Kidney tubule cell (primary cell): ENCODE results near the gene BMI1.
A peak's percentile ranks its signal among the peaks of the same experiment; 100 is the strongest.

ENCODE experiments used
- DNase-seq: peaks from one replicate; pipeline ENCODE4 v3.0.0-alpha.2; 2018; ENCODE audit warnings: low spot score

BMI1 gene

DNA sequence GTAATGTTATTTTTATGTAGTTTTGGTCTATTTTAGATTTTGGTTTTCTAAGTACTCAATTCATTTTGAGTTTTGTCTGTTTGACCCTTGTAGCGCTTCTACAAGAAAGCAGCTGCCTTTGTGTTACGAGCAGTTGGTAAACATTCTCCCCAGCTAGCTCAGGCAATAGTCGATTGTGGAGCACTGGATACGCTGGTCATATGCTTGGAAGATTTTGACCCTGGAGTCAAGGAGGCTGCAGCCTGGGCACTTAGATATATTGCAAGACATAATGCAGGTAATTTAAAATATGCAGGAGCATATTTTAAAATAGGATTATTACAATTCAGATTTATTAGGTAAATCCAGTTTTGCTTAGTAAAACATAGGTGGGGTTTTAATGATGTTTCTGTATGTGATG is 47.5 kb downstream of the BMI1 start:
- no peak for DNase-seq

DNA sequence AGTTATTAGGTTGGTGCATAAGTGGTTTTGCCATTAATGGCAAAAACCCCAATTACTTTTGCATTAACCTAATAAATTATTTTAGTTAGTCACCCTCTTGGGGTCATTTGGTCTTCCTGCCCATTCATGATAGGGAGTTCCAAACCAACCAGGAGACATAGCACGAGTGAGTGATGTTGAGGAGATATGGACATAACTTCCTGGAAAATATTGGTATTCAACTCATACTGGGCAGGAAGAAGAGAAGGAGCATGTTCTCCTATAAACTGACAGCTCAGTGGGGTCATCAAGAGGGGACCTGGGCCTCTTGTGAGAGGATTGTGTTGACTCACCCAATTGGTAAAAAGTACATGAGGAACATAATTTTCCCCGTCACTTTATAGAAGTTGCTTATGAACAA is 48.1 kb downstream of the BMI1 start:
- DNase-seq = no peak

DNA sequence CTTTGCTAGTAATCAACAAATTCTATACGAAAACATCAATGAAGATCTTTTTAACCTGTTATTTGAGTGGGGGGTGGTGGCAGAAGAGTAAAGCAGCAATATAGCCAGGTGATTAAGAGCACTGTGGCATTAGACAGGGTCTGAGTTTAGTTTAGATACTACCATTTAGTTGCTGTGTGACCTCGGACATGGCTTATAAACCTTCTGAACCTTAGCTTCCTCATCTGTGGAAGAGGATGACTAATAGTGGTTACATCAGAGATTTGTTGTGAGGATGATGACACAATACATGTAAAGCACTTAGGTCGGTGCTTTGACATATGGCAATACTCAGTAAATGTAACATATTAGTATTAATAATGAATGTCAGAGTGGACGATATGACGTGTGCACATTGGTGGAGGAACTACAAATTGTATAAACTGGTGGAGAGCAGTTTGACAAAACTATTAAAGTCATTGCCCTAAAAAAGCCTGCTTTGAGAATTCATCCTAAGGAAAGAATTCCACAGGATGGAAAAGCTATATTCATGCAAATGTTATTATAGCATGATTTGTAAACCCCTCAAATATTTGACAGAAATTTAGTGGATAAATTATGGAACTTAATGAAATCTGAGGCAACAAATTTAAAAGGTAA is 48.7 kb downstream of the BMI1 start:
- peak; percentile 35 for DNase-seq

DNA sequence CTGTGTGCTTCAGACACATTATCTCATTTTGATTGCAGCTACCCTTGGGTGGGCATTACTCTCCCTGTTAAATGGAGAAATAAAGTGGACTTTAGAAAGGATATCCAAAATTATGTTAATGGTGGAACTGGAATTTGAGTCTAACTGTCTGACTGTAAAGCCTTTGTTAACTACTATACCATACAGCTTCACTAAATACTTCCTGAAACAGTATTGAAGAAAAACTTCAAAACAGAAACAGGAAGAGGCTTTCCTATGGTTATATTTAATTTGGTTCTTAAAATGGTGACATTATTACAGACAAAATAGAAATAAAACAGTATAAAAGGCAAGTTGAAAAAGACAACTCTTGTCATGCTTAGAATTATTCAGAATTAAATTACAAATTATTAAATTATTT is 49.4 kb downstream of the BMI1 start:
- DNase-seq = no peak

DNA sequence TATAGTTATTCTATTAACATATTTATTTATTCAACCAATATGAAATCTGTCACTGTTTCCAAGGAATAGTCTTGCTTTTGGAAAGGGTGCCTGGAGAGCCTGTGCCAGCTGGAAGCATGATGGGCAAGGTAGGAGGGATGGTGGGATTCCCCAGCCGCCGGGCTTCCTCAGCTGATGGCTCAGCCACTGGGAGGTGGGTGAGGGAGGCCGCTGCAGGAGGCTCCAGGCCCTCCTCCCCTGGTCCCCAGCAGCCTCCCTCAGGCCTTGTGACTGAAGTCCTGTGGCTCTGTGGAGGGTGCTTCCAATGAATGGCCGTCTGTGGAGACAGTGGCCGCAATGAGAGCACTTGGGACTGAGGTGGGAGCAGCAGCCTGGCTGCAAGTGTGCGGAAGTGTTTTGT is 51.4 kb downstream of the BMI1 start:
- DNase-seq = no peak

DNA sequence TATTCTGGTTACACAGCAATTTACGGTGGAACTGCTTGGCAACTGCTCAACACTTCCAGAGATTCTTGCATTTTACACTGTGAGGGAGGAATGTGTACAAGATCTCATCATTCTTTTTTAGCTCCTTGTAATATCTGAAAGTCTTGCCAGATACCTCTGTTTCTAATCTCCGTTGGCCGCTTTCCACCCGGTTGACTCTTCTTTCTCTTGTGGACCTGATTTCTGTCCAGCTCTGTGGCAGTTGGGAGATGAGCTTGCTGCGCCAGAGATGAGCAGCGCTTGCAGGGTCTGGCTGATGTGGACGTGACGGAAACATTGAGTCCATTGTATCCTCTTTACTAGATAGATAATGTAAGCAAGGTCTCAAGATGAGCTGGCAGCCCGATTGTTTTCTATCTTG is 52.0 kb downstream of the BMI1 start:
- no peak for DNase-seq

DNA sequence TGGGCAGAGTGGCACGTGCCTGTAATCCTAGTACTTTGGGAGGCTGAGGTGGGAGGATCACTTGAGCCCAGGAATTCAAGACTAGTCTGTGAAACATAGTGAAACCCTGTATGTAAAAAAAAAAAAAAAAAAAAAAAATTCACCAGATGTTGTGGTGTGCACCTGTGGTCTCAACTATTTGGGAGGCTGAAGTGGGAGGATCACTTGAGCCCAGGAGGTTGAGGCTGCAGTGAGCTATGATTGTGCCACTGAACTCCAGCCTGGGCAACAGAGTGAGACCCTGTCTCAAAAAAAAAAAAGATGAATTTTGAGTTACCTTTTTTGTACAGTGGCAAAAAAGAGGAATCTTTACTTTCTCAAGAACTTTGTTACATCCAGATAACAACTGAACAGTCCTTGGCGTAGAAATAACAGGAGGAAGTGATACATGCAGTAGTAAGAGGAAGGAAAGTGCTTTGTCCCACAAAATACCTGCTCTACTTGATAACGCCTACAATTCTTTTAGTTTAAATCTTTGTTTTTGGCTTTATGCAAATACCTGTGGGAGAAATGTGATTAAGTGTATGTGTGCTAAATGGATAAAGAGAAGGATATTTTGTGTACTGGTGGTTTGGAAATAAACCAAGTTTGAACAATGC is 53.7 kb downstream of the BMI1 start:
- no peak for DNase-seq

DNA sequence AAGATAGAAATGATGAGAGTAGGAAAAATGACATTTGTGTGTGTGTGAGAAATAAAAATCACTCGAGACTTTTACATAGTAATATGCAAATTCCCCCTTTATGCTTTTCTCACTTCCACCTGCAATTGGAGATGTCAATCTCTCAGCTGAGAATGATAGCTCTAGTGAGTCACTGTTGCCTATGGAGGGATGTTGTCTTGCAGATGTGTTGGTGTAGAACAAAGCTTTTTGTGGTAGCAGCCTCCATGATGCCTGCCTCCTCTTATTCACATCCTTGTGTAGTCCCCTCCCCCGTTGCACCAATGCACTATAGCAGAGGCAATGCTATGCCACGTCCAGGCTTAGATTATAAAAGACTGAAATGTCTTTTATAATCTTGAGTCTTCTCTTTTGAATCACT is 58.2 kb downstream of the BMI1 start:
- no peak for DNase-seq
